Endometrial microvascular endothelial cells (primary cell): ENCODE data around the gene OR2Y1. TPM values are rescaled to one million over a fixed set of nuclear protein-coding genes. Genes with fewer than 3 reads are reported as not detected.
"Not testable (repeated sequence)": the region's sequence is repeated elsewhere in the genome, so short reads cannot be mapped to it uniquely, and the experiment has no call there.

Experiments
- in situ Hi-C: cut with HindIII; loops from 2 replicates; pipeline ENCODE4 v1.10.0; 2017; ENCODE audit warnings: low sequenced_read_pairs, low pct_unique_long_range_greater_than_20kb; ENCODE audit errors: inconsistent ontology term
- total RNA-seq: library from RNA; depleted of rRNA; stranded (reverse); fragments of >200 nt; gene quantifications from one replicate; pipeline ENCODE4 v1.2.3, GENCODE V29; 2015; ENCODE audit errors: inconsistent ontology term

The OR2Y1 gene
- total RNA-seq = not detected

- in situ Hi-C loops = no loop called here
Measured at GRCh38 chr5:180739958-180740357, at the start of gene OR2Y1. Gene OR2Y1 (minus strand): TSS chr5:180740058. CDS start chr5:180740058, 0 bp downstream.

GRCh38 chr5:180788651-180789410, 49.0 kb upstream of the OR2Y1 start:
- in situ Hi-C loops = not testable (repeated sequence)

DNA sequence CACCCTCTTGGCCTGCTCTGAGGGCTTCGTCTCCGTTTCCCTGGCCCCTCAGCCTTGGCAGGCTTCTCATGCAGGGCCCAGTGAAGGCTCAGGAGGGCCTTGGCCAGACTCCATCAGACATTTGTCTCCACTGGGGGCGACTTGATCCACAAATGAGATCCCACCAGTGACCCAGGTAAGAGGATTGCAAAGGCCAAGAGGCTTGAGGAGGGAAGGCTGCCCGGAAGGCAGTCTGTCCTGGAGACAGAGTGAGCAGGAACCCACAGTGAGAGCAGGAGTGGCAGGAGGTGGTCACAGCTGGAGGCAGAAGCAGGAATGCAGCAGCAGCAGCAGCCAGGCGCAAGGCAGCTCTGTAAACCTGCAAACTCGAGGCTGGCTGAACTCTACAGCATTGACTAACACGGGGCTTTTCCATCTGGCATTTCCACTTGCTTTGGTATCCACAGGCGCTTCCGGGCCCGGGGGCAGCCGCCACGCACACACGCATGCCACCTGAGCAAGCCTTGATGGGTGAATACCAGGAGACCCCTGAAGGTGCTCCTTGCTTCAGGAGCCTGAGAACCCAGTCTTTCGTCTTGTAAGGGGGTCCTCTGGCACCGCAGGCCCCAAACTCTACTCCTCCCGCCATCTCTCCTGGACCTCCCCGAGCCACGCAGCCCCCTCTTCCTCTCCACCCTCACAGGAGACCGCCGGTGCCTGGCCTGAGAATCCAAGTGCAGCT, 48.0 kb upstream of the OR2Y1 start:
- in situ Hi-C loops = no loop called here

- in situ Hi-C loops = no loop called here
Measured at GRCh38 chr5:180786531-180787398, 46.9 kb upstream of the OR2Y1 start.

DNA sequence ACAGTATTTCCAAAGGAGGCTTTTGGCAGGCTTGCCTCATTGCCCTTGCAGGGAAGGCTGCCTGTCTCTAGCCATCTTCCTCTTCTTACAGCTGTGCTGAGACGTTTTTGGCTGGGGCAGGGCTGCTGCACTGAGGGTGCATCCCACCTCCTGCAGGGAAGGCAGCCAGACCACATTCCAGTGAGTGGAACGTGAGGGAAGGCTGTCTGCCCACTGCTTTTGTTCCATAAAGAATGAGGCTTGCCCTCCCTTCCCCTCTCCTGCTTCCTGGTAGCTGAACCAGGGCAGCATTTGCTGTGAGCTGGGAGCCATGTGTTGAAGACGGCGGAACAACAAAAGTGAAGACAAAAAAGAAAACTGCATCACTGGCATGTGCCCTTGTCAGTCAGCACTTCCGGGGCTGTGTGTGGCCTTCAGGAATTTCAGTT, 46.0 kb upstream of the OR2Y1 start:
- in situ Hi-C loops = no loop called here

- in situ Hi-C loops = no loop called here
Measured at GRCh38 chr5:180785121-180785781, 45.4 kb upstream of the OR2Y1 start.

DNA sequence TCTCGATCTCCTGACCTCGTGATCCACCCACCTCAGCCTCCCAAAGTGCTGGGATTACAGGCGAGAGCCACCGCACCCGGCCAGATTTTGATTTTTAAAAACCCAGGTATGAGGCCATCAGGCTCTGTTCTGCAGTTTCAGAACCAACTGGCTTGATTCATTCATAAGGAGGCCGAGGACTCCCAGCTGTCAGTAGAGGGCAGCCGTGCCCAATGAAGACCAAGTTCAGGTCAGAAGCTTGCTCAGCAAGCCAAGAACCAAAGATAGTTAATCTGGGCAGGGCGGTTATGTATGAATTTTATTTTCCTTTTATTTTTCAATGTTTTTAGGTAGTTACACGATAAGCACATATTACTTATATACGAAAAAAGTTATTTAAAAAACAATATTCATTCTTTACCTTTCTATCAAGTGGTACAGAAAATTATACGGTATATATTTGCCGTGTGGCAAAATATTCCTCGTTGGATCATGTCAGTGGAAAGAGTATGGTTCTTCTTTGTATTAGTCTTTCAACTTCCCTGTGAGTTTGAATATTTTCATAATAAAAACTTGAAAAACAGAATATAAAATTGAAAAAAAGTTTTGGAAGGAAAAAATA, 44.7 kb upstream of the OR2Y1 start:
- in situ Hi-C loops = no loop called here

DNA sequence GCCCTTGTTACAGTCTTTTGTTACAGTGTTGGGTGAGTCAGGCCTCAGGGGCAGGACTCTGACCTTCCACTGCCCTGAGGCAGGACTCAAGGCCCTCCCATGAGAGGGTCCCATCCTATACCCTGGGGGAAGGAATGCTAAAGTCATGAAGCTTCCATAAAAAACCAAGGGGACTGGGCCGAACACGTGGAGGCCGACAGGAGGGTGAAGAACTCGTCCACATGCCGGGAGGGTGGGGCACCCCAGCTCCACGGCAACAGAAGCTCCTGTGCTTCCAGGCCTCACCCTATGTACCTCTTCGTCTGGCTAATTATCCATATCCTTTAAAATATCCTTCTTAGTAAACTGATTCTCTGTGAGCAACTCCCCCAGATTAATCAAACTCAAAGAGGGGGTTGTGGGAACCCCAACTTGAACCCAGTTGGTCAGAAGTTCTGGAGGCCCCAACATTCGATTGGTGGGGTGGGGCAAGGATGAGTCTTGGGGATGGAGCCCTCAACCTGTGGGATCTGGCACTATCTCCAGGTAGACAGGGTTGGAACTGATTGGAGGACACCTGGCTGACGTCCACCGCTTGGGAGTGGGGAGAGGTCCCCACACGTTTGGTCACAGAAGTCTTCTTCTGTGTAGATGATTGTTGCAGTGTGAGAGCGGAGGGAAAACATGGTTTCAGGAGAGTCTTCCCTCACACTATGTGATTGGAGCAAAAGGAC, 43.6 kb upstream of the OR2Y1 start:
- in situ Hi-C loops = no loop called here

DNA sequence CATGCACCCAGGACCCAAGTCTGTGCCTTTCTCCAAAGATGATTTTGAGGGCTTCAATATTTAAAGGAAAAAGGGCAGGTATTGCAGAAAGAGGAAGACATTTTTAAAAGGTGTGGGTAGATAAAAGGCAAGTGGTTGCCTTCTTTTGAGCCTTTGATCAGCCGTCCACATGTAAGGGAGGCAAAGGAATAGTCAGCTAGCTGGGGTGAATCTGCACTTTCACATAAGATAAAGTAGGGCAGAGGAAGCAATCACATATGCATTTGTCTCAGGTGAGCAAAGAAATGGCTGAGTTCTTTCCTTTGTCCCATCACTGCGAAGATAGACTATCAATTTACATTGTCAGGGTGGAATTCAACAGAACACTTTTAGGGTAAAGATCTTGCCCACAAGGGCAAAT, 42.9 kb upstream of the OR2Y1 start:
- in situ Hi-C loops = no loop called here

DNA sequence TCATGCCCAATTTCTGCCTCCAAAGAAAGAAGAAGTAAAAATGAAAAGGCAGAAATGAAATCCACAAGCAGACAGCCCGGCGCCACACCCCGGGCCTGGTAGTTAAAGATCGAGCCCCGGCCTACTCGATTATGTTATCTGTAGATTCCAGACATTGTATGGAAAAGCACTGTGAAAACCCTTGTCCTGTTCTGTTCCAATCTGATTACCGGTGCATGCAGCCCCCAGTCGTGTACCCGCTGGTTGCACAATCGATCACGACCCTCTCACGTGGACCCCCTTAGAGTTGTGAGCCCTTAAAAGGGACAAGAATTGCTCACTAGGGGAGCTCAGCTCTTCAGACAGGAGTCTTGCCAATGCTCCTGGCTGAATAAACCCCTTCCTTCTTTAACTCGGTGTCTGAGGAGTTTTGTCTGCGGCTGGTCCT, 42.1 kb upstream of the OR2Y1 start:
- in situ Hi-C loops = not testable (repeated sequence)

DNA sequence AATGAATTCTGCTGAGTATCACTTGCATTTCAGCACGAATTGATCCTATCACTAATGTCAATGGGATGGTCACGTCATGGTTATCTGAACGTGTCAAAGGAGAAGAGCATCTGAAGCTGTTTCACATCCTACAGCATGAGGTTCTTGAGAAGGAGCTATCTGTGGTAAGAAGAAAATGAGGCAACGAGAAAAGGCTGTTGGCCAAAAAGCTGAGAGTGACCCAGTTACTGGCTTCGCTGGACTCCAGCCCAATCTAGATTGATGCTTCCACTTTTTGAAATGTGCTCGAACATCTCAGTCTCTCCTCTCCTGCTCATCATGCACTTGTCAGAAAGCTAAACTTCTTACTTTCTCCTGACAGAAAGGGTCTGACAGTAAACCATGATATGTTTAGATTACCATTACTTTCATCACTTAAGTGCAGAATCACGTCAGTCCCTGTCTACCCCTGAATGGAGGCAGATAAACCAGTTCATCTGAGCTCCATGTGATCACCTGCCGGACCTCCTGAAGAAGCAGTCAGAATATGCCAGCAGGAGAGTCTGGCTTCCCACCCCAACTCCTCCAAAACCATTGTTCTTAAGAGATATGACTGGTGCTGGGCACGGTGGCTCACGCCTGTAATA, 40.2 kb upstream of the OR2Y1 start:
- in situ Hi-C loops = no loop called here

- in situ Hi-C loops = no loop called here
Measured at GRCh38 chr5:180777475-180777874, 37.6 kb upstream of the OR2Y1 start.

- in situ Hi-C loops = no loop called here
Measured at GRCh38 chr5:180776376-180776775, 36.5 kb upstream of the OR2Y1 start.

GRCh38 chr5:180775624-180776023, 35.8 kb upstream of the OR2Y1 start:
- in situ Hi-C loops = no loop called here

GRCh38 chr5:180771839-180772238, 32.0 kb upstream of the OR2Y1 start:
- in situ Hi-C loops = no loop called here

- in situ Hi-C loops = no loop called here
Measured at GRCh38 chr5:180769821-180770220, 30.0 kb upstream of the OR2Y1 start.

DNA sequence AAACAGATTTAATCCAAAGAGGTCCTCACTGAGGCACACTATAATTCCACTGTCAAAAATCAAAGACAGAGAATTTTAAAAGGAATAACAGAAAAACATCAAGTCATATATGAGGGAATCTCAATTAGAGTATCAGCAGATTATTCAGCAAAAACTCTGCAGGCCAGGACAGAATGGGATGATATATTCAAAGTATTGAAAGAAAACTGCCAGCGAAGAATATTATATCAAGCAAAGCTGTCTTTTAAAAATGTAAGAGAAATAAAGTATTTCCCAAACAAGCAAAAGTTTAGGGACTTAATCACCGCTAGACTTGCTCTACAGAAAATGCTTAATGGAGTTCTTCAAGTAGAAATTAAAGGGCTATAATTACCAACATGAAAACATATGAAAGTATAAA, 15.7 kb upstream of the OR2Y1 start:
- in situ Hi-C loops = no loop called here

GRCh38 chr5:180744253-180744652, 4.4 kb upstream of the OR2Y1 start:
- in situ Hi-C loops = no loop called here
